GM23338 (cell line): ENCODE data around the gene SREK1IP1. TPM values are rescaled to one million over a fixed set of nuclear protein-coding genes. Genes with fewer than 3 reads are reported as not detected.

Experiments
- ATAC-seq: fragments of 200-7000 bp; cut with Tn5 transposase; 3 replicates; pipeline ENCODE4 v1.9.1; 2020
- DNase-seq: peaks from one replicate; pipeline ENCODE4 v3.0.0-alpha.2; 2015; ENCODE audit warnings: low spot score
- H2AFZ ChIP-seq: fragments of 200-600 bp; sonication (generic); 2 replicates; pipeline ENCODE4 v1.8.0; 2016; ENCODE audit warnings: antibody characterized with exemption, mild to moderate bottlenecking, moderate library complexity
- H3F3A ChIP-seq: fragments of 200-600 bp; sonication (generic); replicated peaks from 2 replicates; pipeline ENCODE4 v1.8.0; 2017; ENCODE audit warnings: antibody characterized with exemption, mixed run types, low read depth
- H3K27ac ChIP-seq: fragments of 200-600 bp; sonication (generic); 2 replicates; pipeline ENCODE4 v1.6.1; 2016; ENCODE audit warnings: low read depth
- H3K27me3 ChIP-seq: fragments of 200-600 bp; sonication (generic); 2 replicates; pipeline ENCODE4 v1.8.0; 2016; ENCODE audit warnings: mild to moderate bottlenecking, mixed run types, moderate library complexity; ENCODE audit not compliant: insufficient read depth
- H3K36me3 ChIP-seq: fragments of 200-600 bp; sonication (generic); 2 replicates; pipeline ENCODE4 v1.8.0; 2016; ENCODE audit warnings: mild to moderate bottlenecking; ENCODE audit not compliant: insufficient read depth
- H3K4me1 ChIP-seq: fragments of 200-600 bp; sonication (generic); 2 replicates; pipeline ENCODE4 v1.8.0; 2016; ENCODE audit warnings: mild to moderate bottlenecking, moderate library complexity; ENCODE audit not compliant: insufficient read depth
- H3K4me2 ChIP-seq: fragments of 200-600 bp; sonication (generic); 2 replicates; pipeline ENCODE4 v1.7.1; 2017; ENCODE audit warnings: mixed run types
- H3K4me3 ChIP-seq: fragments of 200-600 bp; sonication (generic); 2 replicates; pipeline ENCODE4 v1.6.1; 2016; ENCODE audit warnings: mixed run types
- H3K79me2 ChIP-seq: fragments of 200-600 bp; sonication (generic); replicated peaks from 2 replicates; pipeline ENCODE4 v1.8.0; 2017; ENCODE audit warnings: mild to moderate bottlenecking; ENCODE audit not compliant: insufficient read depth
- H3K9me2 ChIP-seq: fragments of 200-600 bp; sonication (generic); 2 replicates; pipeline ENCODE4 v1.8.0; 2017; ENCODE audit not compliant: insufficient read depth
- H4K20me1 ChIP-seq: fragments of 200-600 bp; sonication (generic); replicated peaks from 2 replicates; pipeline ENCODE4 v1.8.0; 2017; ENCODE audit warnings: mild to moderate bottlenecking; ENCODE audit not compliant: insufficient read depth
- H3K27ac Mint-ChIP-seq: 2 replicates; pipeline ENCODE4 v1.8.0; 2020; ENCODE audit warnings: inconsistent platforms, mild to moderate bottlenecking, moderate library complexity, mixed read lengths
- H3K27me3 Mint-ChIP-seq: 3 replicates; pipeline ENCODE4 v1.8.0; 2022; ENCODE audit warnings: low read depth, mild to moderate bottlenecking, moderate library complexity, mixed read lengths, inconsistent platforms; ENCODE audit not compliant: insufficient read depth, poor library complexity
- H3K36me3 Mint-ChIP-seq: 3 replicates; pipeline ENCODE4 v1.8.0; 2021; ENCODE audit warnings: low read depth, mild to moderate bottlenecking, inconsistent platforms, moderate library complexity, mixed read lengths
- H3K4me1 Mint-ChIP-seq: 3 replicates; pipeline ENCODE4 v1.8.0; 2020; ENCODE audit warnings: mild to moderate bottlenecking, inconsistent platforms, mixed read lengths
- H3K4me3 Mint-ChIP-seq: 3 replicates; pipeline ENCODE4 v1.8.0; 2021; ENCODE audit warnings: moderate library complexity, mild to moderate bottlenecking, inconsistent platforms, mixed read lengths
- H3K9me3 Mint-ChIP-seq: 3 replicates; pipeline ENCODE4 v1.8.0; 2020; ENCODE audit warnings: moderate library complexity, mild to moderate bottlenecking, inconsistent platforms, mixed read lengths
- CREB1 ChIP-seq: fragments of 250-450 bp; sonication (Bioruptor Pico); IDR thresholded peaks from 2 replicates; pipeline ENCODE4 v1.5.0; 2020; ENCODE audit warnings: low read depth, mild to moderate bottlenecking, moderate library complexity
- CTCF ChIP-seq, 2 experiments: fragments of 200-600 bp in 1 of 2; sonication (generic) in 1 of 2; conservative IDR thresholded peaks; 2 replicates each; pipeline versions ENCODE4 v1.5.1 to v1.6.1; 2016 to 2017; ENCODE audit warnings: antibody characterized with exemption in 2 of 2, low read depth in 2 of 2, mild to moderate bottlenecking in 2 of 2, moderate library complexity in 1 of 2
- ETS1 ChIP-seq: IDR thresholded peaks from 2 replicates; pipeline ENCODE4 v1.6.1; 2016; ENCODE audit warnings: antibody characterized with exemption
- EZH2 ChIP-seq: fragments of 200-600 bp; sonication (generic); IDR thresholded peaks from one replicate; pipeline ENCODE4 v1.8.0; 2017; ENCODE audit warnings: antibody characterized with exemption, mild to moderate bottlenecking, low read depth; ENCODE audit not compliant: unreplicated experiment
- EZH2phosphoT487 ChIP-seq: fragments of 200-600 bp; sonication (generic); IDR thresholded peaks from one replicate; pipeline ENCODE4 v1.8.1; 2018; ENCODE audit warnings: antibody characterized with exemption; ENCODE audit not compliant: unreplicated experiment
- JUNB ChIP-seq: IDR thresholded peaks from one replicate; pipeline ENCODE4 v1.6.1; 2016; ENCODE audit warnings: antibody characterized with exemption; ENCODE audit not compliant: unreplicated experiment
- NANOG ChIP-seq: IDR thresholded peaks from 2 replicates; pipeline ENCODE4 v1.6.1; 2016; ENCODE audit warnings: antibody characterized with exemption, borderline replicate concordance
- POLR2AphosphoS5 ChIP-seq: IDR thresholded peaks from 2 replicates; pipeline ENCODE4 v1.6.1; 2016; ENCODE audit warnings: antibody characterized with exemption, low read depth
- REST ChIP-seq: IDR thresholded peaks from one replicate; pipeline ENCODE4 v1.6.1; 2018; ENCODE audit warnings: antibody characterized with exemption; ENCODE audit not compliant: unreplicated experiment
- STAT1 ChIP-seq: IDR thresholded peaks from one replicate; pipeline ENCODE4 v1.6.1; 2016; ENCODE audit warnings: antibody characterized with exemption; ENCODE audit not compliant: unreplicated experiment
- ZNF114 ChIP-seq: fragments of 250-450 bp; sonication (Bioruptor Pico); IDR thresholded peaks from 2 replicates; pipeline ENCODE4 v1.5.0; 2020; ENCODE audit warnings: mild to moderate bottlenecking, moderate library complexity
- ZNF331 ChIP-seq: fragments of 250-450 bp; sonication (Bioruptor Pico); IDR thresholded peaks from 2 replicates; pipeline ENCODE4 v1.5.0; 2020; ENCODE audit warnings: low read depth, mild to moderate bottlenecking, moderate library complexity
- ZNF462 ChIP-seq: fragments of 250-450 bp; sonication (Bioruptor Pico); IDR thresholded peaks from 2 replicates; pipeline ENCODE4 v1.5.0; 2020; ENCODE audit warnings: mild to moderate bottlenecking, moderate library complexity
- polyA plus RNA-seq: library from polyadenylated mRNA; unstranded; fragments of >200 nt; fragmentation: Nextera tagmentation; extraction: Ambion mirVana; gene quantifications from 2 replicates; pipeline ENCODE4 v1.2.1, GENCODE V29; 2016
- total RNA-seq: library from RNA; depleted of rRNA; stranded (reverse); fragments of >200 nt; shearing (Covaris generic); gene quantifications from 2 replicates; pipeline ENCODE4 v1.2.3, GENCODE V29; 2014

The SREK1IP1 gene
- total and polyA plus RNA-seq, 2 experiments from 2014 or later = 16.7 to 137 TPM

- DNase-seq (no peak), ATAC-seq (no peak)
- Histone ChIP-seq H3K27me3 (peaks cover 24% of the 10 kb centered on the region), H4K20me1 (no peaks in the 10 kb centered on the region), H3K4me2 (no peak overlapping the region), H3K4me3 (no peak overlapping the region), H3K27ac (no peak overlapping the region), H3K9me2 (no peaks in the 10 kb centered on the region), H3F3A (no peaks in the 10 kb centered on the region), H3K4me1 (peaks cover 21% of the 10 kb centered on the region), H2AFZ (no peak overlapping the region), H3K36me3 (no peaks in the 10 kb centered on the region), H3K79me2 (no peaks in the 10 kb centered on the region)
- Mint-ChIP-seq H3K27me3 (peaks cover 19% of the 10 kb centered on the region), H3K4me1 (peaks cover 32% of the 10 kb centered on the region), H3K9me3 (no peaks in the 10 kb centered on the region; the same call in 2 of the 3 replicates), H3K4me3 (no peak overlapping the region), H3K36me3 (no peaks in the 10 kb centered on the region), H3K27ac (no peak overlapping the region)
- TF ChIP-seq ZNF331 (no peak), POLR2AphosphoS5 (no peak), CTCF (conservative IDR thresholded peaks at IDR 0.05; ENCODE audit: low read depth in 2 of 2) (no peak), REST (no peak), EZH2phosphoT487 (no peak), ETS1 (no peak), CREB1 (CRISPR knock-in tag) (no peak), STAT1 (no peak), NANOG (no peak), ZNF462 (CRISPR knock-in tag) (no peak), EZH2 (no peak), JUNB (no peak), ZNF114 (no peak)
Measured at GRCh38 chr5:64685866-64686265, 82.6 kb downstream of the SREK1IP1 start.
